ENCODE data around the gene BAIAP2L1. TPM values are rescaled to one million over a fixed set of nuclear protein-coding genes. Genes with fewer than 3 reads are reported as not detected.

The BAIAP2L1 gene
- total and polyA plus RNA-seq, 2 experiments from 2014 or later: 24.1 to 38.3 TPM

- H3K36me3 Mint-ChIP-seq (ENCODE audit: low read depth): no peaks in the 10 kb centered on the region
- Histone ChIP-seq H3K36me3 (ENCODE audit: insufficient read depth) (no peaks in the 10 kb centered on the region), H3K4me2 (no peak overlapping the region), H3K4me3 (no peak overlapping the region), H3F3A (replicated peaks; ENCODE audit: low read depth) (no peaks in the 10 kb centered on the region), H3K9me2 (ENCODE audit: insufficient read depth) (no peaks in the 10 kb centered on the region), H2AFZ (no peak overlapping the region), H3K27ac (ENCODE audit: low read depth) (no peak overlapping the region), H4K20me1 (replicated peaks; ENCODE audit: insufficient read depth) (no peaks in the 10 kb centered on the region), H3K79me2 (replicated peaks; ENCODE audit: insufficient read depth) (no peaks in the 10 kb centered on the region), H3K4me1 (ENCODE audit: insufficient read depth) (no peaks in the 10 kb centered on the region), H3K27me3 (ENCODE audit: insufficient read depth) (no peaks in the 10 kb centered on the region)
- no peak overlapping the region for H3K27ac Mint-ChIP-seq
- DNase-seq (ENCODE audit: low spot score) (no peak), ATAC-seq (no peak)
- H3K27me3 Mint-ChIP-seq (ENCODE audit: insufficient read depth, low read depth, poor library complexity): peaks cover 2% of the 10 kb centered on the region
- no peak for TF ChIP-seq ZNF331 (CRISPR knock-in tag; IDR thresholded peaks at IDR 0.05; ENCODE audit: low read depth)
- TF ChIP-seq, protein P1, sequence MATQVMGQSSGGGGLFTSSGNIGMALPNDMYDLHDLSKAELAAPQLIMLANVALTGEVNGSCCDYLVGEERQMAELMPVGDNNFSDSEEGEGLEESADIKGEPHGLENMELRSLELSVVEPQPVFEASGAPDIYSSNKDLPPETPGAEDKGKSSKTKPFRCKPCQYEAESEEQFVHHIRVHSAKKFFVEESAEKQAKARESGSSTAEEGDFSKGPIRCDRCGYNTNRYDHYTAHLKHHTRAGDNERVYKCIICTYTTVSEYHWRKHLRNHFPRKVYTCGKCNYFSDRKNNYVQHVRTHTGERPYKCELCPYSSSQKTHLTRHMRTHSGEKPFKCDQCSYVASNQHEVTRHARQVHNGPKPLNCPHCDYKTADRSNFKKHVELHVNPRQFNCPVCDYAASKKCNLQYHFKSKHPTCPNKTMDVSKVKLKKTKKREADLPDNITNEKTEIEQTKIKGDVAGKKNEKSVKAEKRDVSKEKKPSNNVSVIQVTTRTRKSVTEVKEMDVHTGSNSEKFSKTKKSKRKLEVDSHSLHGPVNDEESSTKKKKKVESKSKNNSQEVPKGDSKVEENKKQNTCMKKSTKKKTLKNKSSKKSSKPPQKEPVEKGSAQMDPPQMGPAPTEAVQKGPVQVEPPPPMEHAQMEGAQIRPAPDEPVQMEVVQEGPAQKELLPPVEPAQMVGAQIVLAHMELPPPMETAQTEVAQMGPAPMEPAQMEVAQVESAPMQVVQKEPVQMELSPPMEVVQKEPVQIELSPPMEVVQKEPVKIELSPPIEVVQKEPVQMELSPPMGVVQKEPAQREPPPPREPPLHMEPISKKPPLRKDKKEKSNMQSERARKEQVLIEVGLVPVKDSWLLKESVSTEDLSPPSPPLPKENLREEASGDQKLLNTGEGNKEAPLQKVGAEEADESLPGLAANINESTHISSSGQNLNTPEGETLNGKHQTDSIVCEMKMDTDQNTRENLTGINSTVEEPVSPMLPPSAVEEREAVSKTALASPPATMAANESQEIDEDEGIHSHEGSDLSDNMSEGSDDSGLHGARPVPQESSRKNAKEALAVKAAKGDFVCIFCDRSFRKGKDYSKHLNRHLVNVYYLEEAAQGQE (IDR thresholded peaks at IDR 0.05; ENCODE audit: unreplicated experiment): no peak
- no peak for TF ChIP-seq CTCF (conservative IDR thresholded peaks at IDR 0.05; ENCODE audit: low read depth in 2 of 2)
- TF ChIP-seq JUNB (IDR thresholded peaks at IDR 0.05; ENCODE audit: unreplicated experiment): no peak
- TF ChIP-seq POLR2AphosphoS5 (IDR thresholded peaks at IDR 0.05; ENCODE audit: low read depth): no peak
- TF ChIP-seq CREB1 (CRISPR knock-in tag; IDR thresholded peaks at IDR 0.05; ENCODE audit: low read depth): no peak
- TF ChIP-seq, protein P2, sequence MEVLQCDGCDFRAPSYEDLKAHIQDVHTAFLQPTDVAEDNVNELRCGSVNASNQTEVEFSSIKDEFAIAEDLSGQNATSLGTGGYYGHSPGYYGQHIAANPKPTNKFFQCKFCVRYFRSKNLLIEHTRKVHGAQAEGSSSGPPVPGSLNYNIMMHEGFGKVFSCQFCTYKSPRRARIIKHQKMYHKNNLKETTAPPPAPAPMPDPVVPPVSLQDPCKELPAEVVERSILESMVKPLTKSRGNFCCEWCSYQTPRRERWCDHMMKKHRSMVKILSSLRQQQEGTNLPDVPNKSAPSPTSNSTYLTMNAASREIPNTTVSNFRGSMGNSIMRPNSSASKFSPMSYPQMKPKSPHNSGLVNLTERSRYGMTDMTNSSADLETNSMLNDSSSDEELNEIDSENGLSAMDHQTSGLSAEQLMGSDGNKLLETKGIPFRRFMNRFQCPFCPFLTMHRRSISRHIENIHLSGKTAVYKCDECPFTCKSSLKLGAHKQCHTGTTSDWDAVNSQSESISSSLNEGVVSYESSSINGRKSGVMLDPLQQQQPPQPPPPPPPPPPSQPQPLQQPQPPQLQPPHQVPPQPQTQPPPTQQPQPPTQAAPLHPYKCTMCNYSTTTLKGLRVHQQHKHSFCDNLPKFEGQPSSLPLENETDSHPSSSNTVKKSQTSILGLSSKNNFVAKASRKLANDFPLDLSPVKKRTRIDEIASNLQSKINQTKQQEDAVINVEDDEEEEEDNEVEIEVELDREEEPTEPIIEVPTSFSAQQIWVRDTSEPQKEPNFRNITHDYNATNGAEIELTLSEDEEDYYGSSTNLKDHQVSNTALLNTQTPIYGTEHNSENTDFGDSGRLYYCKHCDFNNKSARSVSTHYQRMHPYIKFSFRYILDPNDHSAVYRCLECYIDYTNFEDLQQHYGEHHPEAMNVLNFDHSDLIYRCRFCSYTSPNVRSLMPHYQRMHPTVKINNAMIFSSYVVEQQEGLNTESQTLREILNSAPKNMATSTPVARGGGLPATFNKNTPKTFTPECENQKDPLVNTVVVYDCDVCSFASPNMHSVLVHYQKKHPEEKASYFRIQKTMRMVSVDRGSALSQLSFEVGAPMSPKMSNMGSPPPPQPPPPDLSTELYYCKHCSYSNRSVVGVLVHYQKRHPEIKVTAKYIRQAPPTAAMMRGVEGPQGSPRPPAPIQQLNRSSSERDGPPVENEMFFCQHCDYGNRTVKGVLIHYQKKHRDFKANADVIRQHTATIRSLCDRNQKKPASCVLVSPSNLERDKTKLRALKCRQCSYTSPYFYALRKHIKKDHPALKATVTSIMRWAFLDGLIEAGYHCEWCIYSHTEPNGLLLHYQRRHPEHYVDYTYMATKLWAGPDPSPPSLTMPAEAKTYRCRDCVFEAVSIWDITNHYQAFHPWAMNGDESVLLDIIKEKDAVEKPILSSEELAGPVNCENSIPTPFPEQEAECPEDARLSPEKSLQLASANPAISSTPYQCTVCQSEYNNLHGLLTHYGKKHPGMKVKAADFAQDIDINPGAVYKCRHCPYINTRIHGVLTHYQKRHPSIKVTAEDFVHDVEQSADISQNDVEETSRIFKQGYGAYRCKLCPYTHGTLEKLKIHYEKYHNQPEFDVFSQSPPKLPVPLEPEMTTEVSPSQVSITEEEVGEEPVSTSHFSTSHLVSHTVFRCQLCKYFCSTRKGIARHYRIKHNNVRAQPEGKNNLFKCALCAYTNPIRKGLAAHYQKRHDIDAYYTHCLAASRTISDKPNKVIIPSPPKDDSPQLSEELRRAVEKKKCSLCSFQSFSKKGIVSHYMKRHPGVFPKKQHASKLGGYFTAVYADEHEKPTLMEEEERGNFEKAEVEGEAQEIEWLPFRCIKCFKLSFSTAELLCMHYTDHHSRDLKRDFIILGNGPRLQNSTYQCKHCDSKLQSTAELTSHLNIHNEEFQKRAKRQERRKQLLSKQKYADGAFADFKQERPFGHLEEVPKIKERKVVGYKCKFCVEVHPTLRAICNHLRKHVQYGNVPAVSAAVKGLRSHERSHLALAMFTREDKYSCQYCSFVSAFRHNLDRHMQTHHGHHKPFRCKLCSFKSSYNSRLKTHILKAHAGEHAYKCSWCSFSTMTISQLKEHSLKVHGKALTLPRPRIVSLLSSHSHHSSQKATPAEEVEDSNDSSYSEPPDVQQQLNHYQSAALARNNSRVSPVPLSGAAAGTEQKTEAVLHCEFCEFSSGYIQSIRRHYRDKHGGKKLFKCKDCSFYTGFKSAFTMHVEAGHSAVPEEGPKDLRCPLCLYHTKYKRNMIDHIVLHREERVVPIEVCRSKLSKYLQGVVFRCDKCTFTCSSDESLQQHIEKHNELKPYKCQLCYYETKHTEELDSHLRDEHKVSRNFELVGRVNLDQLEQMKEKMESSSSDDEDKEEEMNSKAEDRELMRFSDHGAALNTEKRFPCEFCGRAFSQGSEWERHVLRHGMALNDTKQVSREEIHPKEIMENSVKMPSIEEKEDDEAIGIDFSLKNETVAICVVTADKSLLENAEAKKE (CRISPR knock-in tag; IDR thresholded peaks at IDR 0.05): no peak
- no peak for TF ChIP-seq STAT1 (IDR thresholded peaks at IDR 0.05; ENCODE audit: unreplicated experiment)
- TF ChIP-seq EZH2phosphoT487 (IDR thresholded peaks at IDR 0.05; ENCODE audit: unreplicated experiment): no peak
- TF ChIP-seq NANOG (IDR thresholded peaks at IDR 0.05; ENCODE audit: borderline replicate concordance): no peak
- no peak for TF ChIP-seq EZH2 (IDR thresholded peaks at IDR 0.05; ENCODE audit: low read depth, unreplicated experiment)
- no peak for TF ChIP-seq ZNF114 (CRISPR knock-in tag; IDR thresholded peaks at IDR 0.05)
- TF ChIP-seq, protein P3, sequence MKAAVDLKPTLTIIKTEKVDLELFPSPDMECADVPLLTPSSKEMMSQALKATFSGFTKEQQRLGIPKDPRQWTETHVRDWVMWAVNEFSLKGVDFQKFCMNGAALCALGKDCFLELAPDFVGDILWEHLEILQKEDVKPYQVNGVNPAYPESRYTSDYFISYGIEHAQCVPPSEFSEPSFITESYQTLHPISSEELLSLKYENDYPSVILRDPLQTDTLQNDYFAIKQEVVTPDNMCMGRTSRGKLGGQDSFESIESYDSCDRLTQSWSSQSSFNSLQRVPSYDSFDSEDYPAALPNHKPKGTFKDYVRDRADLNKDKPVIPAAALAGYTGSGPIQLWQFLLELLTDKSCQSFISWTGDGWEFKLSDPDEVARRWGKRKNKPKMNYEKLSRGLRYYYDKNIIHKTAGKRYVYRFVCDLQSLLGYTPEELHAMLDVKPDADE (IDR thresholded peaks at IDR 0.05): no peak
- H3K9me3 Mint-ChIP-seq: no peaks in the 10 kb centered on the region
- H3K4me1 Mint-ChIP-seq: no peaks in the 10 kb centered on the region
- H3K4me3 Mint-ChIP-seq: no peak overlapping the region
Observed at GRCh38 chr7:98429799-98430198, 28.9 kb upstream of the BAIAP2L1 start.

Data from GM23338 (cell line).